GM12865 (cell line): ENCODE data around the gene RRAGD.

Experiments used
- DNase-seq: peaks from one replicate; pipeline ENCODE4 v3.0.0; 2010; ENCODE audit warnings: low read depth
- H3K4me3 ChIP-seq: 2 replicates; pipeline ENCODE4 v1.5.1; 2011; ENCODE audit warnings: mild to moderate bottlenecking, low read depth, low read length, control low read depth
- TF ChIP-seq, protein P1 (sequence below): IDR thresholded peaks from 2 replicates; pipeline ENCODE4 v1.5.1; 2011; ENCODE audit warnings: low read length, control low read depth, low read depth, inconsistent platforms; ENCODE audit not compliant: insufficient read depth; ENCODE audit errors: missing control alignments

The RRAGD gene

DNA sequence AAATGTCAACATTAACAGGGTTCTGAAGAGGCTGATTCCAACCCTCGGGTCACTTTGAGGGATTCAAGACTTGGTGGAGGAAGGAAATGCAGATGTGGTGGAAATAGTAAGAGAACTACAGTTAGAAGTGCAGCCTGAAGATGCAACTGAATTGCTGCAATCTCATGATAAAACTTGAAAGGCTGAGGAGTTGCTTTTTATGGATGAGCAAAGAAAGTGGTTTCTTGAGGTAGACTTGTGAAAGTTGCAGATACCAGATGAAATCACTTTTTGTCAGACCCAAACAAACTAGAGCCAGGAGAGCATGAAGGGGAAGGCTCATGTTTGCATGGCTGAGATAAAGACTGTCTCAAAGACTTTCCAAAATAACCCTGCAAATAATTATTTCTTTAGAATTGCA, 37.1 kb upstream of the RRAGD start:
- TF ChIP-seq, protein P1, sequence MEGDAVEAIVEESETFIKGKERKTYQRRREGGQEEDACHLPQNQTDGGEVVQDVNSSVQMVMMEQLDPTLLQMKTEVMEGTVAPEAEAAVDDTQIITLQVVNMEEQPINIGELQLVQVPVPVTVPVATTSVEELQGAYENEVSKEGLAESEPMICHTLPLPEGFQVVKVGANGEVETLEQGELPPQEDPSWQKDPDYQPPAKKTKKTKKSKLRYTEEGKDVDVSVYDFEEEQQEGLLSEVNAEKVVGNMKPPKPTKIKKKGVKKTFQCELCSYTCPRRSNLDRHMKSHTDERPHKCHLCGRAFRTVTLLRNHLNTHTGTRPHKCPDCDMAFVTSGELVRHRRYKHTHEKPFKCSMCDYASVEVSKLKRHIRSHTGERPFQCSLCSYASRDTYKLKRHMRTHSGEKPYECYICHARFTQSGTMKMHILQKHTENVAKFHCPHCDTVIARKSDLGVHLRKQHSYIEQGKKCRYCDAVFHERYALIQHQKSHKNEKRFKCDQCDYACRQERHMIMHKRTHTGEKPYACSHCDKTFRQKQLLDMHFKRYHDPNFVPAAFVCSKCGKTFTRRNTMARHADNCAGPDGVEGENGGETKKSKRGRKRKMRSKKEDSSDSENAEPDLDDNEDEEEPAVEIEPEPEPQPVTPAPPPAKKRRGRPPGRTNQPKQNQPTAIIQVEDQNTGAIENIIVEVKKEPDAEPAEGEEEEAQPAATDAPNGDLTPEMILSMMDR = no peak
- DNase-seq = no peak
- H3K4me3 ChIP-seq = no peak overlapping the region

DNA sequence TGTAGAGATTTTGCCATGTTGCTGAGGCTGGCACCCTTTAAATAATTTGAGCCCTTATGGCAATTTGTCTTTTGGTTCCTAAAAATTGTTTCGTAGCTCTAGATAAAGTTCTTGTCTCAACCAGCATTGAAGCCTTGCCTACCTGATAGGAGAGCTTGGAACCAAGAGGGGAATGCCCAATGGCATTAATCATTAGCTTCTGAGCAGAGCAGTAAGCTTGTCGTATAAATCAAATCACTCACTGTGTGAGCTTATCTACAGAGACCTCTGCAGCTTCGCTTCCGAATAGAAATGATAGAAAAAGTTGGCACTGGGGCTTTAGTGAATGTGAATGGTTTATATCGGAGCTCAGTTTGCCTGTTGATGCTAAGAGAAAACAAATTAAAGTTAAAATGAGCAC, 31.6 kb upstream of the RRAGD start:
- TF ChIP-seq, protein P1 = no peak
- no peak overlapping the region for H3K4me3 ChIP-seq
- DNase-seq = no peak

DNA sequence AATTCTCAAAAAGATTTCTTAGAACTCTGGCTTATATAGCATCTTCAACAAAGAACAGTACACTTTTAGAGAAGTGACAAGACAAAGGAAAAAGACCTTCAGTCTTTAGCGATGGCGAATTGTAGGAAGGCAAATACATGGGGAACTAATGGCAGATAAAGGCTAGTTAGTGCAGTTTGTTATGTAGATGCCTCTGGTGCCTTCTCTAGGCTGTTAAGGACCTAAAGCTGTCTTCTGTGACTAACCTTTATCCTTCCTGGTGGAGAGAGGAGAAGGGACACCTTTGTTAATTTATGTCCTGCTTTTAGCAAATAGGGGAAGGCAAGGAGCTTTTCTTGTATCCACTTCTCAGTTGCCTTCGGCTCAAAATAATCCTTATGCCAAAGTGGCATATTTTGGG, 28.1 kb upstream of the RRAGD start:
- no peak for DNase-seq
- no peak overlapping the region for H3K4me3 ChIP-seq
- TF ChIP-seq, protein P1 = no peak

DNA sequence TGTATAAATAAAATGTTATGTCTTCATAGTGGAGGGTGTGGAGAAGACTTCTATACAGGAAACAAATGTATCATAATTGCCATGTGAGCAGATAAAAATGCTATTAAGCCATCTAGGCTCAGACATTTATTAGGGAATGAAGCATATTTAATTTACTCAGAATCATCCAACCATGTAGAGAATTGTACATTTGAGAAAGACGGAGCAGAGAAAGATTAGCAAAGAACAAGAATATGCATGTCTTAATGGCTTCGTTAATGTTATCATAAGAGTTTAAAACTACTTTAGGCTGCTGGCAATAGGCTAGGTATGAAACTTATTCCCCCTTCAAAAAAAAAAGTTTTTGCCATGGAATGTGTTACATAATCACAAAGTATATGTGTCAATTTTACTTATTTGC, 26.9 kb upstream of the RRAGD start:
- no peak overlapping the region for H3K4me3 ChIP-seq
- no peak for DNase-seq
- TF ChIP-seq, protein P1 = no peak

DNA sequence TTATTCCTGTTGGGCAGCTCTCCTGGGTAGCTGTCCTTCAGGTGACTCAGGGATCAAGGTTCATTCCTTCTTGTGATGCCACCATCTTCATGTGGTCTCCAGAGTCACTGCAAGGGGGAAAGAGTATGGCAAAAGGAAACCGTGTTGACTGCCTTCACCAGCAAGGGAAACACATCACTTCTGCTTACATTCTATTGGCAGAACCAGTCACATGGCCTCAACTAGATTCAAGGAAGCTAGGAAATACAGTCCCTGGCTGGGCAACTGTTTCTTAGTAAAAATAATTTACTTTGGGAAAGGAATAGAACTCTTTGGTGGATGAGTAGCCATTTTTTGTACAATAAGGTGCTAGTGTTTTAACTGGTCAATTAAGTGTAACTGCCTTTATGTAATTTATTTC, 26.2 kb upstream of the RRAGD start:
- TF ChIP-seq, protein P1 = no peak
- no peak for DNase-seq
- no peak overlapping the region for H3K4me3 ChIP-seq

DNA sequence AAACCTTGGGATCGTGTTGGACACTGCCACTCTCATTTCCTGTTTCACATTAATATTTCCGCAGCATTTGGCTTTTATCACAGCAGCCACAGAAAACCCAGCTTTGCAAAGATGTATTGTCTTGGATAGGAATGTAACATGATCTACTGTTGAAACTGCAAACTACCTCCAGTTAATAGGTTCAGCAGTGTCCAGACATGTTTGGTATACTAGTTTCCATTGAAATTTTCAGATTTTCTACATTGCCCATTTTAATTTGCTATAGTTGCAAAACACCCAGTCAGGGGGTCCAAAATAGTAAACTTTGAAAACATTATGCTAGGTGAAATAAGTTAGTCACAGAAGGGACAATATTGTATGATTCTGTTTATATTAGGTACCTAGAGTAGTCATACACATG, 24.2 kb upstream of the RRAGD start:
- H3K4me3 ChIP-seq = no peak overlapping the region
- DNase-seq = no peak
- TF ChIP-seq, protein P1 = no peak

DNA sequence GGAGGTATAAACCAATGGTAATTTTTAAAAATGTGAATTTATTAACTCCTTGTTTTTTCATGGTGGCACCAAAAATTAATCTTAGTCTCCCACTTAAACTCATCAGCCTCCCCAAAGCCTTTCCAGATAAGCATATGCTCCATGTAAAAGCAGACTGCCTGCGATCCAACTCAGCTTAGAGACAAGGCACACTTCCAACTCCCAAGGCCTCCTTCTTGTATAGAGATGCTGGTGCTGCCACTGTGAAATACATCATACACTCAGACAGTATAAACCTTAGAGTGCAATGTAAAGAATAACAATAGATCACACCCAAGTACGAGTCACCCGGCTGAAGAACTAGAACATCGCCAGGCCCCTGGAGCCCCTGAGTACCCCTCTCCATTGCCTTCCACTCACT, 22.9 kb upstream of the RRAGD start:
- TF ChIP-seq, protein P1 = no peak
- H3K4me3 ChIP-seq = no peak overlapping the region
- DNase-seq = no peak
